GM12878 (cell line): ENCODE results near the gene BCR. TPM values are rescaled to one million over a fixed set of nuclear protein-coding genes. Genes with fewer than 3 reads are reported as not detected.

Experiments used
- ATAC-seq: fragments of 200-7000 bp; cut with Tn5 transposase; 3 replicates; pipeline ENCODE4 v1.9.1; 2020; ENCODE audit warnings: mild to moderate bottlenecking, moderate library complexity
- BruUV-seq: library from RNA; stranded (reverse); fragments of 400-500 nt; replicated peaks from 2 replicates; lab custom pipeline; 2021; lab: Mats Ljungman, UMichigan
- CTCF ChIA-PET: fragments of 300-600 bp; sonication (Branson Sonifier 250); formaldehyde crosslinking; extraction: SDS; loops from one replicate; lab custom pipeline; 2021; ENCODE audit warnings: inconsistent platforms; lab: Yijun Ruan, JAX
- POLR2A ChIA-PET: fragments of 350-600 bp; formaldehyde crosslinking; extraction: SDS; loops from one replicate; lab custom pipeline; 2021; ENCODE audit warnings: inconsistent platforms; lab: Charles Lee
- RAD21 ChIA-PET: fragments of 300-600 bp; sonication (Branson Sonifier 250); formaldehyde crosslinking; loops from one replicate; lab custom pipeline; 2023; ENCODE audit warnings: antibody characterized with exemption; ENCODE audit not compliant: unreplicated experiment; lab: Charles Lee
- SMC1A ChIA-PET: fragments of 300-600 bp; sonication (Branson Sonifier 250); formaldehyde crosslinking; loops from one replicate; lab custom pipeline; 2023; ENCODE audit not compliant: unreplicated experiment, uncharacterized antibody; lab: Charles Lee
- DNase-seq: peaks from one replicate; pipeline ENCODE4 v3.0.0-alpha.2; 2011; ENCODE audit warnings: low read depth, low spot score
- FAIRE-seq: peaks from 3 replicates; lab custom pipeline; 2011; peaks lifted over from hg19 to GRCh38; lab: Jason Lieb, UNC
- H2AFZ ChIP-seq: 2 replicates; pipeline ENCODE4 v1.6.0; 2011; ENCODE audit warnings: low read depth, low read length, control low read depth; ENCODE audit not compliant: control insufficient read depth
- H3K27ac ChIP-seq: 2 replicates; pipeline ENCODE4 v1.5.1; 2011; ENCODE audit warnings: control low read depth; ENCODE audit not compliant: control insufficient read depth, insufficient read depth
- H3K27me3 ChIP-seq, 2 experiments: replicated peaks in 1 of 2; 2 replicates each; pipeline versions ENCODE4 v1.6.0 to v1.6.1; 2011; ENCODE audit warnings: low read length in 1 of 2; ENCODE audit not compliant: control insufficient read depth in 2 of 2, insufficient read depth in 2 of 2
- H3K36me3 ChIP-seq, 2 experiments: 2 replicates each; pipeline ENCODE4 v1.5.1; 2011; ENCODE audit warnings: low read length in 1 of 2; ENCODE audit not compliant: control insufficient read depth in 2 of 2, insufficient read depth in 2 of 2
- H3K4me1 ChIP-seq: 2 replicates; pipeline ENCODE4 v1.6.1; 2011; ENCODE audit warnings: mild to moderate bottlenecking, low read length, moderate library complexity, mixed read lengths; ENCODE audit not compliant: control insufficient read depth, insufficient read depth
- H3K4me2 ChIP-seq: 2 replicates; pipeline ENCODE4 v1.6.0; 2011; ENCODE audit warnings: control low read depth; ENCODE audit not compliant: control insufficient read depth, insufficient read depth
- H3K4me3 ChIP-seq: fragments of 200-600 bp; sonication (generic); 2 replicates; pipeline ENCODE4 v1.5.1; 2016
- H3K79me2 ChIP-seq: 2 replicates; pipeline ENCODE4 v1.6.0; 2011; ENCODE audit warnings: low read length; ENCODE audit not compliant: control insufficient read depth, insufficient read depth
- H3K9ac ChIP-seq: 2 replicates; pipeline ENCODE4 v1.8.0; 2011; ENCODE audit warnings: low read length, control low read depth, mixed read lengths; ENCODE audit not compliant: control insufficient read depth, insufficient read depth
- H3K9me3 ChIP-seq: replicated peaks from 3 replicates; pipeline ENCODE4 v1.5.1; 2011; ENCODE audit warnings: mild to moderate bottlenecking, low read length; ENCODE audit not compliant: control insufficient read depth, insufficient read depth
- H4K20me1 ChIP-seq: 2 replicates; pipeline ENCODE4 v1.6.0; 2011; ENCODE audit not compliant: control insufficient read depth, insufficient read depth
- CBX5 ChIP-seq: sonication (generic); IDR thresholded peaks from 2 replicates; pipeline ENCODE4 v1.6.1; 2016; ENCODE audit warnings: low read depth, moderate library complexity, mild to moderate bottlenecking, inconsistent platforms
- FOXM1 ChIP-seq: IDR thresholded peaks from 2 replicates; pipeline ENCODE4 v1.6.1; 2012; ENCODE audit warnings: low read depth, mild to moderate bottlenecking, inconsistent platforms, low read length, moderate library complexity
- IKZF2 ChIP-seq, 2 experiments: fragments of 450-650 bp; IDR thresholded peaks; 2 replicates each; pipeline ENCODE4 v1.6.1; 2017; ENCODE audit warnings: mild to moderate bottlenecking in 2 of 2, moderate library complexity in 2 of 2
- IRF4 ChIP-seq: IDR thresholded peaks from 2 replicates; pipeline ENCODE4 v1.6.1; 2011; ENCODE audit warnings: low read depth, low read length
- KDM1A ChIP-seq: fragments of 200-600 bp; sonication (generic); IDR thresholded peaks from 2 replicates; pipeline ENCODE4 v1.6.1; 2016; ENCODE audit warnings: borderline replicate concordance
- MTA3 ChIP-seq: IDR thresholded peaks from 2 replicates; pipeline ENCODE4 v1.6.1; 2012; ENCODE audit warnings: low read length, inconsistent platforms, borderline replicate concordance
- NFIC ChIP-seq: IDR thresholded peaks from 2 replicates; pipeline ENCODE4 v1.6.1; 2012; ENCODE audit warnings: low read depth, mild to moderate bottlenecking, inconsistent platforms, low read length, moderate library complexity
- NR2F1 ChIP-seq: fragments of 450-650 bp; conservative IDR thresholded peaks from 2 replicates; pipeline ENCODE4 v1.6.1; 2017; ENCODE audit warnings: mild to moderate bottlenecking
- POU2F2 ChIP-seq: IDR thresholded peaks from 3 replicates; pipeline ENCODE4 v1.6.1; 2011; ENCODE audit warnings: low read depth, mild to moderate bottlenecking, low read length, borderline replicate concordance
- RUNX3 ChIP-seq: IDR thresholded peaks from 2 replicates; pipeline ENCODE4 v1.6.1; 2012; ENCODE audit warnings: low read length, inconsistent platforms
- SMARCA5 ChIP-seq: fragments of 450-650 bp; IDR thresholded peaks from 2 replicates; pipeline ENCODE4 v1.6.1; 2017; ENCODE audit warnings: mild to moderate bottlenecking
- SMC3 ChIP-seq: IDR thresholded peaks from 2 replicates; pipeline ENCODE4 v1.6.1; 2011; ENCODE audit warnings: low read length, improper control_type of control experiment, borderline replicate concordance
- STAT1 ChIP-seq: fragments of 450-650 bp; conservative IDR thresholded peaks from 2 replicates; pipeline ENCODE4 v1.6.1; 2014; ENCODE audit warnings: antibody characterized with exemption, mild to moderate bottlenecking
- TCF12 ChIP-seq: IDR thresholded peaks from 2 replicates; pipeline ENCODE4 v1.6.1; 2011; ENCODE audit warnings: low read depth, mild to moderate bottlenecking, low read length
- YBX1 ChIP-seq: fragments of 450-650 bp; IDR thresholded peaks from 2 replicates; pipeline ENCODE4 v1.6.1; 2016; ENCODE audit warnings: antibody characterized with exemption
- YY1 ChIP-seq: IDR thresholded peaks from 2 replicates; pipeline ENCODE4 v1.6.1; 2011; ENCODE audit warnings: low read depth, mild to moderate bottlenecking, low read length
- ZNF207 ChIP-seq: fragments of 450-650 bp; IDR thresholded peaks from 2 replicates; pipeline ENCODE4 v1.6.1; 2014; ENCODE audit warnings: antibody characterized with exemption, mild to moderate bottlenecking, borderline replicate concordance
- WGBS: methylation state at CpG from one replicate; pipeline ENCODE4 v1.1.6; 2016; ENCODE audit warnings: low lambda C conversion rate; ENCODE audit not compliant: insufficient replicate concordance, insufficient coverage; ENCODE audit errors: missing lambda C conversion rate; 5-methylcytosine and 5-hydroxymethylcytosine counted together
- in situ Hi-C: fragments of 300-500 bp; cut with MboI; formaldehyde crosslinking; loops from 9 replicates; pipeline ENCODE4 v1.14.3; 2018; ENCODE audit warnings: mixed read lengths
- intact Hi-C: fragments of 100-400 bp; cut with micrococcal nuclease; formaldehyde crosslinking; loops from one replicate; pipeline ENCODE4 v1.14.2; 2022; ENCODE audit not compliant: unreplicated experiment
- polyA plus RNA-seq, 11 experiments: library from polyadenylated mRNA; depleted of rRNA in 4 of 11; unstranded in 6 of 11; stranded (reverse) in 5 of 11; fragments of >200 nt; fragmentation: Nextera tagmentation in 4 of 11; fragmentation: Illumina TruSeq in 1 of 11; extraction: Ambion mirVana in 4 of 11; extraction: Trizol in 1 of 11; gene quantifications; 1 replicate in 1 of 11; 2 replicates in 10 of 11; pipeline versions ENCODE4 v1.2.1 to v1.2.3, GENCODE V29; 2011 to 2016; ENCODE audit warnings: inconsistent platforms in 2 of 11, missing spikeins in 2 of 11, low read depth in 1 of 11
- total RNA-seq, 4 experiments: library from RNA; depleted of rRNA in 3 of 4; stranded (reverse); fragments of >200 nt in 3 of 4; fragmentation: Illumina TruSeq in 1 of 4; extraction: Trizol in 1 of 4; gene quantifications; 2 replicates each; pipeline versions ENCODE4 v1.2.1 to v1.2.3, GENCODE V29; 2013 to 2021
- TF ChIP-seq, protein P1 (sequence below): IDR thresholded peaks from 2 replicates; pipeline ENCODE4 v1.6.1; 2012; ENCODE audit warnings: low read depth, low read length, improper control_type of control experiment
- TF ChIP-seq, protein P2 (sequence below), 3 experiments: IDR thresholded peaks in 2 of 3; conservative IDR thresholded peaks in 1 of 3; 2 replicates each; pipeline ENCODE4 v1.5.1; 2011; ENCODE audit warnings: low read depth in 3 of 3, low read length in 3 of 3, mild to moderate bottlenecking in 3 of 3, control low read depth in 2 of 3, moderate library complexity in 2 of 3, inconsistent platforms in 1 of 3, mixed read lengths in 1 of 3; ENCODE audit not compliant: control insufficient read depth in 2 of 3, insufficient read depth in 1 of 3; ENCODE audit errors: extremely low read depth in 1 of 3

BCR gene
- total and polyA plus RNA-seq, 10 of the 15 experiments (the other 5 are each of a cell fraction or from before 2014, with no cell fraction given) = 1.7 to 64.7 (median 18.4) TPM

DNA sequence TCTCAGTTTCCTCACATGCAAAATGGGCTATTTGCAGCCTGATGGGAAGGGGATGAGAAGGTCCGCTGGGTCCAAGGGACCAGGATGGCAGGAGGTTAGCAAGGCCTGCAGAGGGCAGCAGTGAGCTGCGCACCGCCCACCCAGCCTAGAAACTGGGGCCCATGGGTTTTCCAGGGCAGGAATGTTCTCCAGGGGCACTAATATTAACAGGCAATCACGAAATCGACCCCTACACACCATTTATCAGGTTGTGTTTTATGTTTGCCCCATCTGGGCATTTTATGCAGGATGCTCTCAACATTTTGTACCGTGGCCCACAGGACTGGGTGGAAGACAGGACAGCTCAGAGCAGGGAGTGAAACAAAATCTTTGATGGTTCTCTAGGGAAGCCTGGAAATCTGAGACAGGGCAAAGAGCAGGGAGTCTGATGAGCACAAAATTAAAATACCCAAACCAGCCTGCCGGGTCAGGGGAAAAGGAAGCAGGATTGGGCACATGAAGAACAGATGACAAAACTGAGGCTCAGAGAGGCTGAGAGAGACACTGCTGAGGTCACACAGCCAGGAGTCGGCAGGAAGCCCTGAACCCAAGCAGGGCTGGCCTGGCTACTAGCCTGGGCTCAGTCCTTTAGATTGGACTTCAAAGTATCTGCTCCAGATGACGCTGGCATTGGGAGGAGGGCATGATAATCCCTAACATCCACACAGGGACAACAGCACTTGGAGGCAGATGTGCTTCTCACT, 1.6 kb upstream of the BCR start:
- H3K79me2 ChIP-seq = peaks cover 28% of the 10 kb centered on the region
- ChIA-PET POLR2A (interaction anchor here (0.9 to 1.5 kb wide), 2 partner anchors 34 to 104 kb away, joined by 3 read pairs; no protein-coding TSS in a partner anchor), SMC1A (interaction anchor here (0.7 to 4.9 kb wide), 14 partner anchors 9 to 221 kb away, joined by 3 to 57 read pairs (median 4); partner anchors contain the start of gene RSPH14), RAD21 (interaction anchor here (0.9 to 13.6 kb wide), 11 partner anchors 33 to 219 kb away, joined by 3 to 167 read pairs (median 6); partner anchors contain the start of genes RAB36 and RSPH14), CTCF (interaction anchor here (0.6 to 13.6 kb wide), 27 partner anchors 9 to 1109 kb away, joined by 3 to 209 read pairs (median 5); no protein-coding TSS in a partner anchor)
- no peak overlapping the region for H3K4me2 ChIP-seq
- peaks cover 1% of the 10 kb centered on the region; the same call in 1 of the 3 replicates for H3K9me3 ChIP-seq
- no peak overlapping the region for H2AFZ ChIP-seq
- no peaks in the 10 kb centered on the region for H3K27me3 ChIP-seq
- whole genome bisulfite sequencing = 26% methylated on average over 9 of the region's 9 CpGs
- no peaks in the 10 kb centered on the region; a peak in 1 of 4 replicates for H3K36me3 ChIP-seq
- no TSS peak for BruUV-seq
- FAIRE-seq = peak; percentile 56
- ATAC-seq = peak; percentile 51
- H3K4me1 ChIP-seq = peaks cover 59% of the 10 kb centered on the region
- no peak overlapping the region for H3K9ac ChIP-seq
- in situ Hi-C loops = loop anchor here (5.0 kb wide), 2 partner anchors 99 to 209 kb away; no protein-coding TSS in a partner anchor
- 0 out of 2 replicates have a peak, but pooled peaks cover 5% of the 10 kb centered on the region for H4K20me1 ChIP-seq
- no peak for DNase-seq
- no peak overlapping the region for H3K27ac ChIP-seq
- intact Hi-C loops = loop anchor here (1.0 kb wide), 2 partner anchors 103 to 208 kb away; no protein-coding TSS in a partner anchor
- H3K4me3 ChIP-seq = no peak overlapping the region
- TF ChIP-seq IKZF2 (IDR thresholded peaks at IDR 0.05) (peak; percentile 63 to 69; a peak in 3 of 4 replicates), TCF12 (no peak), SMARCA5 (peak; percentile 52; the same call in 1 of the 2 replicates), IRF4 (0 out of 2 replicates have a peak, but pooled peaks have one; percentile 51), YBX1 (no peak), ZNF207 (peak; percentile 48; the same call in 1 of the 2 replicates), MTA3 (no peak), NR2F1 (no peak), POU2F2 (peak; percentile 55; the same call in 1 of the 3 replicates), KDM1A (no peak), RUNX3 (0 out of 2 replicates have a peak, but pooled peaks have one; percentile 15), NFIC (no peak), FOXM1 (peak; percentile 27; the same call in 1 of the 2 replicates), SMC3 (peak; percentile 98), YY1 (peak; percentile 79; the same call in 1 of the 2 replicates), STAT1 (0 out of 2 replicates have a peak, but pooled peaks have one; percentile 64), CBX5 (no peak)
- TF ChIP-seq, protein P1, sequence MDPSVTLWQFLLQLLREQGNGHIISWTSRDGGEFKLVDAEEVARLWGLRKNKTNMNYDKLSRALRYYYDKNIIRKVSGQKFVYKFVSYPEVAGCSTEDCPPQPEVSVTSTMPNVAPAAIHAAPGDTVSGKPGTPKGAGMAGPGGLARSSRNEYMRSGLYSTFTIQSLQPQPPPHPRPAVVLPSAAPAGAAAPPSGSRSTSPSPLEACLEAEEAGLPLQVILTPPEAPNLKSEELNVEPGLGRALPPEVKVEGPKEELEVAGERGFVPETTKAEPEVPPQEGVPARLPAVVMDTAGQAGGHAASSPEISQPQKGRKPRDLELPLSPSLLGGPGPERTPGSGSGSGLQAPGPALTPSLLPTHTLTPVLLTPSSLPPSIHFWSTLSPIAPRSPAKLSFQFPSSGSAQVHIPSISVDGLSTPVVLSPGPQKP = no peak
- TF ChIP-seq, protein P2, sequence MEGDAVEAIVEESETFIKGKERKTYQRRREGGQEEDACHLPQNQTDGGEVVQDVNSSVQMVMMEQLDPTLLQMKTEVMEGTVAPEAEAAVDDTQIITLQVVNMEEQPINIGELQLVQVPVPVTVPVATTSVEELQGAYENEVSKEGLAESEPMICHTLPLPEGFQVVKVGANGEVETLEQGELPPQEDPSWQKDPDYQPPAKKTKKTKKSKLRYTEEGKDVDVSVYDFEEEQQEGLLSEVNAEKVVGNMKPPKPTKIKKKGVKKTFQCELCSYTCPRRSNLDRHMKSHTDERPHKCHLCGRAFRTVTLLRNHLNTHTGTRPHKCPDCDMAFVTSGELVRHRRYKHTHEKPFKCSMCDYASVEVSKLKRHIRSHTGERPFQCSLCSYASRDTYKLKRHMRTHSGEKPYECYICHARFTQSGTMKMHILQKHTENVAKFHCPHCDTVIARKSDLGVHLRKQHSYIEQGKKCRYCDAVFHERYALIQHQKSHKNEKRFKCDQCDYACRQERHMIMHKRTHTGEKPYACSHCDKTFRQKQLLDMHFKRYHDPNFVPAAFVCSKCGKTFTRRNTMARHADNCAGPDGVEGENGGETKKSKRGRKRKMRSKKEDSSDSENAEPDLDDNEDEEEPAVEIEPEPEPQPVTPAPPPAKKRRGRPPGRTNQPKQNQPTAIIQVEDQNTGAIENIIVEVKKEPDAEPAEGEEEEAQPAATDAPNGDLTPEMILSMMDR (IDR thresholded peaks at IDR 0.05 in 2 of 3, conservative IDR thresholded peaks at IDR 0.05 in 1 of 3; ENCODE audit: control insufficient read depth in 2 of 3, extremely low read depth in 1 of 3, insufficient read depth in 1 of 3, low read depth in 3 of 3, low read length in 3 of 3) = peak; percentile 95 to 98 (median 97); a peak in 5 of 6 replicates
